Heart left ventricle (tissue), 16 donors: Measurements from ENCODE around the gene CCM2. TPM values are rescaled to one million over a fixed set of nuclear protein-coding genes. Genes with fewer than 3 reads are reported as not detected.

ENCODE experiments used
- ATAC-seq, 4 donors: fragments of 200-7000 bp; cut with Tn5 transposase; one replicate each; pipeline ENCODE4 v1.9.1; 2020 to 2022; ENCODE audit warnings: moderate library complexity in 4 of 4, mild to moderate bottlenecking in 3 of 4, moderate number of reproducible peaks in 1 of 4
- DNase-seq, 5 donors: peaks; one replicate each; pipeline ENCODE4 v3.0.0-alpha.2; 2020
- H3K27ac ChIP-seq, 12 donors: fragments of 200-600 bp; sonication (generic) in 4 of 12; one replicate each; pipeline versions ENCODE4 v1.5.0 to v1.8.0; 2016 to 2022; ENCODE audit warnings: mild to moderate bottlenecking in 2 of 12
- H3K27me3 ChIP-seq, 9 donors: fragments of 200-600 bp; sonication (generic) in 2 of 9; one replicate each; pipeline versions ENCODE4 v1.5.1 to v1.8.0; 2016 to 2022; ENCODE audit warnings: mild to moderate bottlenecking in 3 of 9
- H3K36me3 ChIP-seq, 9 donors: fragments of 200-600 bp; sonication (generic) in 2 of 9; one replicate each; pipeline versions ENCODE4 v1.5.0 to v1.8.0; 2018 to 2022; ENCODE audit warnings: mild to moderate bottlenecking in 2 of 9
- H3K4me1 ChIP-seq, 12 donors: fragments of 200-600 bp; sonication (generic) in 4 of 12; one replicate each; pipeline versions ENCODE4 v1.5.0 to v1.8.0; 2016 to 2022; ENCODE audit warnings: mild to moderate bottlenecking in 3 of 12
- H3K4me3 ChIP-seq, 12 donors: fragments of 200-600 bp; sonication (generic) in 4 of 12; one replicate each; pipeline versions ENCODE4 v1.5.0 to v1.8.0; 2017 to 2022; ENCODE audit warnings: mild to moderate bottlenecking in 9 of 12, moderate library complexity in 4 of 12
- H3K9me3 ChIP-seq, 12 donors: fragments of 200-600 bp; sonication (generic) in 4 of 12; one replicate each; pipeline versions ENCODE4 v1.5.0 to v1.8.0; 2016 to 2022; ENCODE audit warnings: mild to moderate bottlenecking in 1 of 12
- CTCF ChIP-seq, 12 donors: fragments of 200-600 bp; sonication (generic) in 4 of 12; IDR thresholded peaks; one replicate each; pipeline versions ENCODE4 v1.5.0 to v1.8.0; 2018 to 2022; ENCODE audit warnings: antibody characterized with exemption in 12 of 12, mild to moderate bottlenecking in 5 of 12
- POLR2A ChIP-seq, 2 donors: fragments of 450-650 bp; IDR thresholded peaks; one replicate each; pipeline ENCODE4 v1.6.1; 2017; ENCODE audit warnings: antibody characterized with exemption in 2 of 2, mild to moderate bottlenecking in 2 of 2, moderate library complexity in 2 of 2
- WGBS, 4 donors: extraction: QIAGEN DNeasy Blood & Tissue Kit in 2 of 4; methylation state at CpG; one replicate each; pipeline versions ENCODE4 v1.1.5 to v1.1.7; 2013 to 2018; 5-methylcytosine and 5-hydroxymethylcytosine counted together
- intact Hi-C, 10 donors: fragments of 100-400 bp; cut with DNase I; formaldehyde crosslinking; loops; one replicate each; pipeline versions ENCODE4 v1.11.1 to v1.14.2; 2022
- polyA plus RNA-seq, 2 donors: library from polyadenylated mRNA; stranded (reverse); fragments of 200-250 nt; gene quantifications; one replicate each; pipeline ENCODE4 v1.2.3, GENCODE V29; 2013
- total RNA-seq, 9 donors: library from RNA; depleted of rRNA in 2 of 9; stranded (reverse); fragments of >200 nt in 2 of 9; fragmentation: NEBNext Ultra II Directional in 3 of 9; extraction: Animal tissue kit (Norgen Biotek cat#: 25700) in 3 of 9; gene quantifications; one replicate each; pipeline versions ENCODE4 v1.1.0 to v1.2.4, GENCODE V29; 2016 to 2023
- donor health status: ischemic (EF 13 %, LVEDD 7.1; RV severe dilation, severe dysfunction).
- donor health status: healthy with polysubstance abuse.
- donor health status: DM: no; HTN: yes; CAD: no.
- donor health status: DM: no; HTN: no; CAD: no.
- donor health status: ischemic (EF 25% LVEDD 6.9; RV normal size, moderate dysfunction).
- donor health status: ischemic (EF 25% LVEDD 5.7; RV mildly dilated, moderate dysfunction).
- donor health status: healthy.
- donor health status: DM: yes; HTN: yes; CAD: no.
- donor health status: ischemic (EF 35%, LVEDD 5.7; RV mildly dilated, moderate dysfunction).
- donor health status: nonischemic (EF 11% LVEDD 7.7; RV severe dilation, severe dysfunction).
- donor health status: DM: yes; HTN: yes; CAD: no.
- donor health status: PGD.
- donor health status: ischemic (EF 29% LVEDD 5.4; RV normal size, mild dysfunction).
- donor health status: nonischemic (EF 23%, LVEDD 6.1; RV moderate dilation, normal function).

CCM2 gene
- total and polyA plus RNA-seq, 11 donors: 24.7 to 68.2 (median 35.3) TPM

- peak in 1 of 5 donors; percentile 2 for DNase-seq
- H3K4me3 ChIP-seq: no peak overlapping the region
- no peak overlapping the region for H3K27ac ChIP-seq
- 93 to 98% (median 96%) methylated on average over 12 of the region's 12 CpGs for WGBS, 4 donors
- TF ChIP-seq CTCF (IDR thresholded peaks at IDR 0.05) (no peak), POLR2A (IDR thresholded peaks at IDR 0.05) (no peak)
- H3K36me3 ChIP-seq: peaks cover 0 to 53% (median 0%) of the 10 kb centered on the region in 9 donors
- ATAC-seq: no peak
- peaks cover 0 to 45% (median 3%) of the 10 kb centered on the region in 12 donors for H3K4me1 ChIP-seq
- H3K9me3 ChIP-seq: no peaks in the 10 kb centered on the region
- intact Hi-C loops: loop anchor here in 2 of 10 donors (2.0 to 10.0 kb wide), 3 partner anchors 88 to 299 kb away; partner anchors contain the start of gene PURB (in 1 of the 2)
- H3K27me3 ChIP-seq: no peaks in the 10 kb centered on the region
Measured at GRCh38 chr7:44975331-44976039, 24.5 kb upstream of the CCM2 start.

- intact Hi-C loops: loop anchor here in 2 of 10 donors (5.0 to 10.0 kb wide), 2 partner anchors 89 to 299 kb away; partner anchors contain the start of gene PURB (in 1 of the 2)
- 94 to 100% (median 95%) methylated on average over 5 to 6 of the region's 6 CpGs for WGBS, 4 donors
- Histone ChIP-seq H3K4me3 (peak overlapping the region in 1 of 12 donors; percentile 63), H3K9me3 (no peaks in the 10 kb centered on the region), H3K36me3 (peaks cover 0 to 51% (median 0%) of the 10 kb centered on the region in 9 donors), H3K27ac (peak overlapping the region in 1 of 12 donors; percentile 58), H3K27me3 (no peaks in the 10 kb centered on the region), H3K4me1 (peaks cover 0 to 52% (median 3%) of the 10 kb centered on the region in 12 donors)
- ATAC-seq: no peak
- TF ChIP-seq POLR2A (IDR thresholded peaks at IDR 0.05): no peak
- no peak for TF ChIP-seq CTCF (IDR thresholded peaks at IDR 0.05)
- DNase-seq: no peak
Measured at GRCh38 chr7:44976040-44976745, 23.8 kb upstream of the CCM2 start.

DNA sequence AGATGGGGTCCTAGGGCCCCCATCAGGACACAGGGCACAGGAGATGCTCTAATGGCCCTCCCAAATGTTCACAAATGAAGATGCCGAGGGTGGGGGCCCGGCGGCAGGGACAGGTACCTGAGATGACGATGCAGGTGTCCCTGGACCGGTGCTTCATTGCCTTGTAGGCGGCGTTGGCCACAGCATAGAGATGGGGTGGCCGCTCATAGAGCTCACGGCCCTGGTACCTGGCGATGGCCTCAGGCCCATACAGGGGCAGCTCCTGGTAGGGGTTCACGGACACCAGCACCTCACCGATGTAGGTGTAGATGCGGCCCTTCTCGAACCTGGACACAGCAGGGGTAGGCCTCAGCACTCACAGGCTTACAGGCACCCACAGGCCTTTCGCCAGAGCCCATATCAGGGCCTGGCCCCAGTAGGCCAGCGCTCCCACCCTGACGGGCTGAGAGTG is 23.2 kb upstream of the CCM2 start:
- no peak for ATAC-seq
- peak overlapping the region in 1 of 12 donors; percentile 63 for H3K4me3 ChIP-seq
- 95 to 97% (median 96%) methylated on average over 17 of the region's 17 CpGs for WGBS, 4 donors
- peak overlapping the region in 1 of 12 donors; percentile 58 for H3K27ac ChIP-seq
- H3K4me1 ChIP-seq: peaks cover 0 to 58% (median 3%) of the 10 kb centered on the region in 12 donors
- intact Hi-C loops: loop anchor here in 2 of 10 donors (5.0 to 10.0 kb wide), 2 partner anchors 89 to 298 kb away; partner anchors contain the start of gene PURB (in 1 of the 2)
- TF ChIP-seq CTCF (IDR thresholded peaks at IDR 0.05): no peak
- no peaks in the 10 kb centered on the region for H3K27me3 ChIP-seq
- no peaks in the 10 kb centered on the region for H3K9me3 ChIP-seq
- H3K36me3 ChIP-seq: peaks cover 0 to 50% (median 2%) of the 10 kb centered on the region in 9 donors
- no peak for DNase-seq
